Muscle layer of duodenum (tissue), 2 donors: ENCODE results near the gene LIN28A.

Experiments used
- H3K27ac ChIP-seq: one replicate; pipeline ENCODE4 v1.7.0; 2013; ENCODE audit warnings: mild to moderate bottlenecking, low read length
- H3K27me3 ChIP-seq: one replicate; pipeline ENCODE4 v1.7.0; 2013; ENCODE audit warnings: low read depth, mild to moderate bottlenecking, control low read depth, low read length
- H3K36me3 ChIP-seq, 2 donors: one replicate each; pipeline ENCODE4 v1.7.0; 2013; ENCODE audit warnings: low read length in 2 of 2, control low read depth in 1 of 2, mild to moderate bottlenecking in 1 of 2; ENCODE audit not compliant: insufficient read depth in 2 of 2, control insufficient read depth in 1 of 2
- H3K4me1 ChIP-seq, 2 donors: one replicate each; pipeline ENCODE4 v1.7.0; 2013; ENCODE audit warnings: low read length in 2 of 2, mild to moderate bottlenecking in 2 of 2, control low read depth in 1 of 2, moderate library complexity in 1 of 2; ENCODE audit not compliant: insufficient read depth in 2 of 2, control insufficient read depth in 1 of 2
- H3K4me3 ChIP-seq, 2 donors: one replicate each; pipeline ENCODE4 v1.7.0; 2013; ENCODE audit warnings: low read length in 2 of 2, low read depth in 1 of 2, mild to moderate bottlenecking in 1 of 2
- H3K9me3 ChIP-seq, 2 donors: one replicate each; pipeline ENCODE4 v1.7.0; 2013; ENCODE audit warnings: low read length in 2 of 2, control low read depth in 1 of 2, mild to moderate bottlenecking in 1 of 2; ENCODE audit not compliant: control insufficient read depth in 1 of 2
- donor health status: healthy.

The LIN28A gene

GRCh38 chr1:26410706-26411623 is at the start of gene LIN28A:
Gene LIN28A, plus strand, starts transcription at chr1:26410817. Its CDS starts 75 bp downstream, at chr1:26410892.
- H3K27ac ChIP-seq, result no peak within 1 kb of the TSS
- H3K4me3 ChIP-seq, result no peak within 1 kb of the TSS
- H3K27me3 ChIP-seq, result peaks cover 47% of the 10 kb centered on the region

GRCh38 chr1:26361605-26362122 is 49.0 kb upstream of the LIN28A start:
- no peaks in the 10 kb centered on the region for H3K9me3 ChIP-seq
- H3K27me3 ChIP-seq, result peaks cover 17% of the 10 kb centered on the region
- peaks cover 0 to 16% of the 10 kb centered on the region in 2 donors for H3K4me1 ChIP-seq
- H3K4me3 ChIP-seq, result no peak overlapping the region
- H3K36me3 ChIP-seq, result no peaks in the 10 kb centered on the region
- no peak overlapping the region for H3K27ac ChIP-seq

More at GRCh38 chr1:26410706-26411623, at the start of gene LIN28A:
- peaks cover 0 to 3% of the 10 kb centered on the region in 2 donors for H3K4me1 ChIP-seq
- no peaks in the 10 kb centered on the region for H3K9me3 ChIP-seq
- no peaks in the 10 kb centered on the region for H3K36me3 ChIP-seq

GRCh38 chr1:26362331-26362730 is 48.3 kb upstream of the LIN28A start:
- Histone ChIP-seq H3K36me3 (no peaks in the 10 kb centered on the region), H3K27ac (no peak overlapping the region), H3K4me3 (no peak overlapping the region), H3K9me3 (no peaks in the 10 kb centered on the region), H3K4me1 (peaks cover 0 to 16% of the 10 kb centered on the region in 2 donors), H3K27me3 (peaks cover 17% of the 10 kb centered on the region)

GRCh38 chr1:26363549-26364448 is 46.8 kb upstream of the LIN28A start:
- Histone ChIP-seq H3K36me3 (no peaks in the 10 kb centered on the region), H3K9me3 (no peaks in the 10 kb centered on the region), H3K4me1 (peaks cover 0 to 16% of the 10 kb centered on the region in 2 donors), H3K4me3 (no peak overlapping the region), H3K27ac (no peak overlapping the region), H3K27me3 (peaks cover 17% of the 10 kb centered on the region)

GRCh38 chr1:26364956-26365355 is 45.7 kb upstream of the LIN28A start:
- Histone ChIP-seq H3K9me3 (no peaks in the 10 kb centered on the region), H3K27me3 (peaks cover 15% of the 10 kb centered on the region), H3K27ac (no peak overlapping the region)

GRCh38 chr1:26367441-26367840 is 43.2 kb upstream of the LIN28A start:
- Histone ChIP-seq H3K4me3 (no peak overlapping the region), H3K36me3 (no peaks in the 10 kb centered on the region), H3K27ac (no peak overlapping the region), H3K4me1 (no peaks in the 10 kb centered on the region), H3K27me3 (no peaks in the 10 kb centered on the region), H3K9me3 (no peaks in the 10 kb centered on the region)

More at GRCh38 chr1:26364956-26365355, 45.7 kb upstream of the LIN28A start:
- H3K4me3 ChIP-seq, result no peak overlapping the region
- no peaks in the 10 kb centered on the region for H3K36me3 ChIP-seq
- peaks cover 0 to 13% of the 10 kb centered on the region in 2 donors for H3K4me1 ChIP-seq

GRCh38 chr1:26368006-26368405 is 42.6 kb upstream of the LIN28A start:
- no peaks in the 10 kb centered on the region for H3K36me3 ChIP-seq
- no peaks in the 10 kb centered on the region for H3K4me1 ChIP-seq
- no peak overlapping the region for H3K4me3 ChIP-seq
- no peaks in the 10 kb centered on the region for H3K27me3 ChIP-seq
- no peak overlapping the region for H3K27ac ChIP-seq
- no peaks in the 10 kb centered on the region for H3K9me3 ChIP-seq

- H3K27me3 ChIP-seq, result no peaks in the 10 kb centered on the region
These were observed 42.1 kb upstream of the LIN28A start for GRCh38 chr1:26368486-26368885.

GRCh38 chr1:26370591-26371382 is 39.8 kb upstream of the LIN28A start:
- Histone ChIP-seq H3K4me3 (no peak overlapping the region), H3K27me3 (no peaks in the 10 kb centered on the region)

More at GRCh38 chr1:26368486-26368885, 42.1 kb upstream of the LIN28A start:
- Histone ChIP-seq H3K9me3 (no peaks in the 10 kb centered on the region), H3K27ac (no peak overlapping the region), H3K36me3 (no peaks in the 10 kb centered on the region), H3K4me3 (no peak overlapping the region), H3K4me1 (no peaks in the 10 kb centered on the region)

GRCh38 chr1:26372039-26372438 is 38.6 kb upstream of the LIN28A start:
- Histone ChIP-seq H3K36me3 (no peaks in the 10 kb centered on the region), H3K27ac (no peak overlapping the region), H3K27me3 (no peaks in the 10 kb centered on the region), H3K4me1 (no peaks in the 10 kb centered on the region), H3K4me3 (no peak overlapping the region), H3K9me3 (no peaks in the 10 kb centered on the region)

More at GRCh38 chr1:26370591-26371382, 39.8 kb upstream of the LIN28A start:
- Histone ChIP-seq H3K27ac (no peak overlapping the region), H3K36me3 (no peaks in the 10 kb centered on the region), H3K9me3 (no peaks in the 10 kb centered on the region), H3K4me1 (no peaks in the 10 kb centered on the region)
